DMS53 treated with DMSO at 0.1 percent for 48 hours (cell line): ENCODE data around the gene SORBS2.
"Not testable (repeated sequence)": the region's sequence is repeated elsewhere in the genome, so short reads cannot be mapped to it uniquely, and the experiment has no call there.

ENCODE experiments used
- DNase-seq: peaks from one replicate; lab custom pipeline; 2025; ENCODE audit not compliant: unreplicated experiment; lab: John Stamatoyannopoulos, UW

Gene SORBS2

GRCh38 chr4:185567381-185568376 is 244.3 kb downstream of the SORBS2 start:
- no peak for DNase-seq

DNA sequence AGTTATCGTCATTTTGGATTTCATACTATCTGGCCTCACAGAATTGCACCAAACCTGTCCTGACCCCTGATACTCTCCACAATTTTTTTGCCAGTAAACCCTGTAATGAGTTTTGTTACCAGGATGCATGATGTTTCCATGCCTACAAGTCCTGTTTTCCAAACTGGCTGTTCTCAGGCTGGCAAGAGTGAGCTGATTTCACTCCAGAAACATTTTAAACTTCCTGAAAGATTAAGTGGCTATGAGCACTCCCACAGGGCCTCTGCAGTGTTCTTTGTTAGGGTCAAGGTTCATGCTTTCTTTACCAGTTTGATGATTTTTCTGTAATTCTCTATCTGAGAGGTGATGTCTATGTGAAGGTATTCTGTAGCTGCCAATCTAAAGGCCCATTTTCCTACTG is 245.0 kb downstream of the SORBS2 start:
- DNase-seq, result no peak

DNA sequence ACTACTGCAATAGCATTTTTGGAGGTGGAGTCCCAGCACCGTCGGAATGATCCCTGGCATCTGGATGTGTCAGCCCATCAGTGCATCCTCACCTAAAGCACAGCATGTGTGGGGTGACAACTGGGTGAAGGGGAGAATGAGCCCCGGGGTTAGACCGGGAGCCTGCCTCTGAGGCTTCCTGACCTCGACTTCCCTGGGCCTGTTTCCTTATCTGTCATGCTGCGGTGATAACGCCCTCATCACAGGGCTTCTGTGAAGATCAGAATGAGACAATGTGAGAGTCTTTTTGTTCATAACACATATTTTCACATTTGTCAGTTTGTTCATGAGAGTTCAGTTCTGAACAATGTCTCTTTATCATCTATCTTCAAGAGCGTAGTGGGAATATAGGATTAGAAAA is 245.6 kb downstream of the SORBS2 start:
- no peak for DNase-seq

GRCh38 chr4:185565696-185566095 is 246.3 kb downstream of the SORBS2 start:
- DNase-seq, result no peak

DNA sequence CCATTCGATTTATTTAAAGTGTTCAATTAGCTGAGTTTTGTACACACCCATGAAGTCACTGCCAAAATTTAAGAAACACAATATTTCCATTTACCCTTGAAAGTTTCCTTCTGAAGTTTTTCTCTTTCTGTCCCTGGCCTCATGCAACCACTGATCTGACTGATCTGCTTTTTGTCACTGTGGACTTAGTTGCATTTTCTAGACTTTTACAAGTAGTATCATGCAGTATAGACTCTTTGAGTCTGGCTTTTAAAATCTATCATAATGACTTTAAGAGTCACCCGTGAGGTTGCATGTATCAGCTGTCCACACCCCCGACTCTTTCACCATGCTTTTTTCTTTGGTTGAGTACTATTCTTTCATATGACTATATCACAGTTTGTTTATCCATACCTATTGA is 247.6 kb downstream of the SORBS2 start:
- DNase-seq, result no peak

DNA sequence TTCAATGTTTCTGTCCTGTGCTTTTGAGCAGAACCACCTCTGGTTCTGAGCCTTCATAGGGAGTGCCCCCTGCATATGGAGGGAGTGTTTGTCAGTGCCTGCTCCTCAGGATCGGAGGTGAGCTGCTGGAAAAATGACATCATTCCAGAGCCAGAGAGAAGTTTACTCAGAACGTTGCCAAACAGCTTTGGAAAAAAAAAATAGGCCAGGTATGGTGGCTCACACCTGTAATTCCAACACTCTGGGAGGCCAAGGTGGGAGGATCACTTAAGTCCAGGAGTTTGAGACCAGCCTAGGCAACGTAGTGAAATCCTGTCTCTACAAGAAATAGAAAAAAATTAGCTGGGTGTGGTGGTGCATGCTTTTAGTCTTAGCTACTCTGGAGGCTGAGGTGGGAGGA is 249.5 kb downstream of the SORBS2 start:
- DNase-seq, result no peak

- no peak for DNase-seq
These were observed 251.7 kb downstream of the SORBS2 start for GRCh38 chr4:185560316-185560715.

DNA sequence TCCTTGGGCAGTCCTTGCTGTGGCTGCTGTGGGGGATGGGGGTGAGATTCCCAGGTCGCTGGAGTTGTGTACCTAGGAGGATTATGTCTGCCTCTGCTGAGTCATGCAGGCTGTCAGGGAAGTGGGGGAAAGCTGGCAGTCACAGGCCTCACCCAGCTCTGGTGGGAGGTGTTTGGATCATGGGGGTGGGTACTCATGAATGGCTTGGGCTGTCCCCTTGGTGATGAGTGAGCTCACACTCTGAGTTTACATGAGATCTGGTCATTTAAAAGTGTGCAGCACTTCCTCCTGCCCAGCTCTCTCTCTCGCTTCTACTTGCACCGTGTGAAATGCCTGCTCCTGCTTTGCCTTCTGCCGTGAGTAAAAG is 252.1 kb downstream of the SORBS2 start:
- DNase-seq, result peak; percentile 83

- DNase-seq, result not testable (repeated sequence)
These were observed 252.6 kb downstream of the SORBS2 start for GRCh38 chr4:185559251-185559914.

- DNase-seq, result no peak
These were observed 257.4 kb downstream of the SORBS2 start for GRCh38 chr4:185554365-185555126.

DNA sequence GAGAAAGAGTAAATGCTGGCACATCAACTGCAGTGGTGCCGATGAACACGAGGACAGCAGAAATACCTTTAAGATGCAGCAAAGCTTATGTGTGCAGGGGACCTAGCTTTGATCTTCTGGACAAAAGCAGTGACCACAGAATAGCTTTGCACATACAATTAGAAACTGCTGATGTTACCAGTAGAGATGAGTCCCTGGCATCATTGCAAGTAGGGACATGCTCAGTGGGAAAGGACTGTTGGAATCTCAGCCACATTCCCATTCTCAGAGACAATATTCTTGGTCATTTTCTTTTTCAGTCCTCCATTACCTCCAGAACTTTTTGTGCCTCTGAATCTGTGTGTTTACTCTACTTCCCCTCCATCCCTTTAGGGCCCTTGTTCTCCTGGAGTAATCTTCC is 259.7 kb downstream of the SORBS2 start:
- DNase-seq, result no peak

- no peak for DNase-seq
These were observed 261.1 kb downstream of the SORBS2 start for GRCh38 chr4:185550933-185551332.

DNA sequence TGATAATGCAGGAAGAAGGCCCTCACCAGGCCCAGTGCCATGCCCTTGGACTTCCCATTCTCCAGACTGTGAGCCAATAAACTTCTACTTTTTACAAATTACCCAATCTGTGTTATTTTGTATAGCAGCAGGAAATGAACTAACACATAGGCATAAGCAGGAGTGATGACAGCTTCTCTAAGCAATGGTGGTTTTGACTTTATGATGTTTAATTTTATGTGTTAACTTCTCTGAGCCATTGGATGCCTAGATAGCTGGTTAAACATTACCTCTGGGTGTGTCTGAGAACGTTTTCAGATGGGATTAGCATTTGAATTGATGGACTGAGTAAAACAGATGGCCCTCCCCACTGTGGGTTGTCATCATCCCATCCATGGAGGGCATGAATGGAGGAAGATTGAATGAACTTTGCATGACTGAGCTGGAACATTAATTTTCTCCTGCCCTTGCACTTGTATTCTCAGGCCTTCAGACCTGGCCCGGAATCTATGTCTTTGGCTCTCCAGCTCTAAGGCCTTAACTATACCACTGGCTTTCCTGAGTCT is 262.8 kb downstream of the SORBS2 start:
- no peak for DNase-seq

DNA sequence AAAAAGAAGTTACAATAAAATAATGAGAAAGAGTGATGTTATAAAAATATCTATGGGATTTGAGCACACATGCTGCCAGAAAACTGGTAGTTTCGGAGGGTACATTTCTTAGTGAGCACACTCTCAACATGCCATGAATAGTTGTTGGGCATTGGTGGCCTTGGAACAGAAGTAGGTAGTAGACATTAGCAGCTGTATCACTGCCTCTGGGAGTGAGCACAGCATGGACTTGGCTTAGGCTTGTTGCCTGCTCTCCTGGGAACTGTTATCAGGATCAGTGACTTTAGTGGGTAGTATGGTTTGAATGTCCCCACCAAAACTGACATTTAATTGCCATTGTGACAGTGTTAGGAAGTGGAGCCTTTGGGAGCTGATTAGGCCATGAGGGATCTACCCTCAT is 263.4 kb downstream of the SORBS2 start:
- no peak for DNase-seq

DNA sequence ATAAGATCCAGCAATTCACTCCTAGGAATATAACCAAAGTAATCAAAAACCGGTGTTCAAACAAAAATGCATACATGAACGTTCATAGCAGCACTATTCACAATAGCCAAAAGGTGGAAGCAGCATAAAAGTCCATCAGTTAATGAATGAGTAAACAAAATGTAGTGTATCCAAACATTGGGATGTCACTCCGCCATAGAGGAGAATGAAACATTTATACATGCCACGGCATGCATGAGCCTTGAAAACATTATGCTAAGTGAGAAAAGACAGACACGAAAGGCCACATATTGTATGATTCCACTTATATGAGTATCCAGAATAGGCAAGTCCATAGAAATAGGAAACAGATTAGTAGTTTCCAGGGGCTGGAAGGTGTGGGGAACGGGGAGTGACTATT is 265.7 kb downstream of the SORBS2 start:
- no peak for DNase-seq

- DNase-seq, result no peak
These were observed 269.2 kb downstream of the SORBS2 start for GRCh38 chr4:185542626-185543315.

DNA sequence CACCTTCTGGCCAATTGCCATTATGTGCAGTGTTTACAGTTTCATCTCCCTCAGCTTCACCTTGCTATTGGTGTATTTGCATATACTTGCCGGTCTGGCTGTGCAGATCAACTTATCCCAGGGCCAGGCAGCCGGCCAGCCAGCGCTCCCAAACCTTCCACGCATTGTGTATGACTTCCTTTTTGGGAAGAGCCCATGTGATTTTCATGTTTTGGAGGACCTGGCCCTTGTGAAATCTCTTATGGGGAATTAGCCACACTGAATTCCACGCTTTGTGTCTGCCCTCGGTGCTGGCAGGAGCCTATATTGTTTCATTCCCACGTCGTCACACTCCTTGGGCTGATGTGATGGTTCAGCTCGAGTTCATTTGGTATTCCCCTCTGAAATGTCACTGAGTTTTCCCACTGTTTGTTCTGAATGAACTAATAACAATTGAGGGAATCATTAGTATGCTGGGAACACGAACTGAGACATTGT is 270.7 kb downstream of the SORBS2 start:
- DNase-seq, result no peak

- no peak for DNase-seq
These were observed 271.4 kb downstream of the SORBS2 start for GRCh38 chr4:185540487-185541120.

DNA sequence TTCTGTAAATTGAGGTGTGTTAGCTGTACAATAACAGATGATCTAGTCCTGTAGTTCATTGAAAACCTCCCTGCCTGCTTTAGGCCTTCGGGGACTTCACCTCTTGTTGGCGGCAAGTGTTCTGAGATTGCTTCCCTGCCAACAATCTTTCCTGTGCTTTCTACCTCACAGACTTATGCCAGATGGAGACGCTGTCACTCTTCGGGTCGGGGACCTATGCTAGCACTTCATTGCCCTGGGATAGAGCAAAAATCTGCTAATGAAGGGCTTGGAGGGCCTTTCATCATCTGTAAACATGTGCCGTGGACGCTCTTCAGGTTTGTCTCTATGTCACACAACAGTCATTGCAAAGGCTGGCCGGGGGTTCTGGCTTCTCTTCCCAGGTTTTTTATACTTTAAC is 272.0 kb downstream of the SORBS2 start:
- DNase-seq, result no peak

- DNase-seq, result no peak
These were observed 273.2 kb downstream of the SORBS2 start for GRCh38 chr4:185538806-185539205.
